Measurements from ENCODE around the gene TMEM100. TPM values are rescaled to one million over a fixed set of nuclear protein-coding genes. Genes with fewer than 3 reads are reported as not detected.

TMEM100 gene
- polyA plus RNA-seq, 3 donors: not detected

DNA sequence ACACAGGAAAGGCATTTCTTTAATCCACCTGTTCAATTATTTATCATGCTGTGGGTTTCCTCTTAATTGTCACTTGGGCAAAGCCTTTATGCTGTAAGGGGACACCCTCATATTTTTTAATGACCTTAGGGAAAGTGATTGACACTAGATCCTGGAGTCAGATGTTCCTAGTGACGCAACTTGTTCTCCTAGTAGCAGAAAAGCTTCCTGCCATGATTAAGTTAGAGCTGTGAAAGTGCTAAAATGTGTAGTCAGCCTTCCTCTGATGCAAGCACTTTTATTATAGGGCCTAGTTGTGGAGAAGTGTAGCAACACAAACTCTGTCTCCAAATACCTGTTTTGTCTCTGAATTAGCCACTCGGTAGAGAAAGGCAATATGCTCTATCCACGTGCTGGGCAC is 12.3 kb downstream of the TMEM100 start:
- DNase-seq: peak; percentile 45 to 66 (median 64)
- peak overlapping the region in 1 of 2 donors; percentile 52 for H3K27ac ChIP-seq (ENCODE audit: low read depth in 1 of 2, low read length in 2 of 2)
- intact Hi-C loops (cut with micrococcal nuclease): loop anchor here (10.0 kb wide), 1 partner anchor 66 kb away; no protein-coding TSS in a partner anchor
- H4K20me1 ChIP-seq (ENCODE audit: insufficient read depth, low read length): no peaks in the 10 kb centered on the region
- H3K36me3 ChIP-seq (replicated peaks in 1 of 2; ENCODE audit: control insufficient read depth in 1 of 2, insufficient read depth in 2 of 2, low read length in 2 of 2): no peaks in the 10 kb centered on the region
- H3K27me3 ChIP-seq (ENCODE audit: control insufficient read depth in 2 of 2, insufficient read depth in 2 of 2, low read length in 2 of 2): no peaks in the 10 kb centered on the region
- TF ChIP-seq CTCF (IDR thresholded peaks at IDR 0.05): no peak
- Mint-ChIP-seq H3K9me3 (peaks cover 0 to 2% (median 0%) of the 10 kb centered on the region in 7 donors), H3K4me3 (no peak overlapping the region), H3K36me3 (no peaks in the 10 kb centered on the region), H3K27me3 (ENCODE audit: low read depth in 3 of 3) (peaks cover 0 to 4% (median 0%) of the 10 kb centered on the region in 3 donors), H3K4me1 (peaks cover 17% of the 10 kb centered on the region), H3K27ac (peak overlapping the region in 6 of 7 donors; percentile 46 to 81 (median 60))
- H3K4me3 ChIP-seq (replicated peaks in 1 of 3; ENCODE audit: low read depth in 2 of 3, low read length in 3 of 3): no peak overlapping the region
- 34% methylated on average over 2 of the region's 3 CpGs for WGBS (ENCODE audit: insufficient coverage)
- no peak overlapping the region for H2AFZ ChIP-seq (ENCODE audit: insufficient read depth, low read depth, low read length, poor library complexity, severe bottlenecking)
- H3K4me1 ChIP-seq (ENCODE audit: control insufficient read depth in 1 of 2, insufficient read depth in 2 of 2, low read length in 2 of 2): peaks cover 21% of the 10 kb centered on the region in 2 donors
- H3K9me3 ChIP-seq (replicated peaks in 1 of 2; ENCODE audit: control insufficient read depth in 1 of 2, insufficient read depth in 1 of 2, low read length in 2 of 2): no peaks in the 10 kb centered on the region
- H3K79me2 ChIP-seq (ENCODE audit: insufficient read depth, low read length): no peaks in the 10 kb centered on the region
- no peak overlapping the region for H3K9ac ChIP-seq (ENCODE audit: insufficient read depth, low read length, poor library complexity, severe bottlenecking)
- no peak overlapping the region for H3K4me2 ChIP-seq (replicated peaks; ENCODE audit: extremely low read depth, low read length, poor library complexity, severe bottlenecking)

DNA sequence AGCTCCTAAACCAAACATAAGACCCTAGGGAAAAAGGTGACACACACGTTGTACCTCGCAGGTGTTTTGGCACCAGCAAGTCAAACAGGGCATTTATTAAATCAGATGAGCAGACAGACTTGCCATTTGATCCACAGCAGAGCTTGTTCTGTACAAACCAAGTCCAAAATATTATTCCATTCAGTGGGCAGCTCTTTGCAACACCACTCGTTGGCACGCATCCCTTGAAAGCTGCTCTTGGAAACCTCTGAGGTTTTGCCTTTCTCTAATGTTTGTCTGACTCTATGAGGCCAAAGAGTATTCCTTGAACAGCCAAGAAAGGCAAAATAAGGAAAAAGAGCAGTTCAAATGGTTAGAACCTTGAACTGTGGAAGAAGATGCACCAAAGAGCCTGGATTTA is 12.7 kb downstream of the TMEM100 start:
- no peak for TF ChIP-seq CTCF (IDR thresholded peaks at IDR 0.05)
- Histone ChIP-seq H3K9ac (ENCODE audit: insufficient read depth, low read length, poor library complexity, severe bottlenecking) (no peak overlapping the region), H2AFZ (ENCODE audit: insufficient read depth, low read depth, low read length, poor library complexity, severe bottlenecking) (no peak overlapping the region), H3K27me3 (ENCODE audit: control insufficient read depth in 2 of 2, insufficient read depth in 2 of 2, low read length in 2 of 2) (no peaks in the 10 kb centered on the region), H3K4me2 (replicated peaks; ENCODE audit: extremely low read depth, low read length, poor library complexity, severe bottlenecking) (no peak overlapping the region), H3K79me2 (ENCODE audit: insufficient read depth, low read length) (no peaks in the 10 kb centered on the region), H3K4me1 (ENCODE audit: control insufficient read depth in 1 of 2, insufficient read depth in 2 of 2, low read length in 2 of 2) (peaks cover 16 to 18% of the 10 kb centered on the region in 2 donors), H3K9me3 (replicated peaks in 1 of 2; ENCODE audit: control insufficient read depth in 1 of 2, insufficient read depth in 1 of 2, low read length in 2 of 2) (no peaks in the 10 kb centered on the region), H3K4me3 (replicated peaks in 1 of 3; ENCODE audit: low read depth in 2 of 3, low read length in 3 of 3) (no peak overlapping the region), H4K20me1 (ENCODE audit: insufficient read depth, low read length) (no peaks in the 10 kb centered on the region), H3K27ac (ENCODE audit: low read depth in 1 of 2, low read length in 2 of 2) (peak overlapping the region in 1 of 2 donors; percentile 52), H3K36me3 (replicated peaks in 1 of 2; ENCODE audit: control insufficient read depth in 1 of 2, insufficient read depth in 2 of 2, low read length in 2 of 2) (no peaks in the 10 kb centered on the region)
- H3K36me3 Mint-ChIP-seq: no peaks in the 10 kb centered on the region
- H3K4me3 Mint-ChIP-seq: no peak overlapping the region
- peaks cover 0 to 2% (median 0%) of the 10 kb centered on the region in 7 donors for H3K9me3 Mint-ChIP-seq
- WGBS (ENCODE audit: insufficient coverage): no CpG with 5 or more reads among the region's 4 CpGs
- peaks cover 0 to 4% (median 0%) of the 10 kb centered on the region in 3 donors for H3K27me3 Mint-ChIP-seq (ENCODE audit: low read depth in 3 of 3)
- intact Hi-C loops (cut with micrococcal nuclease): loop anchor here (10.0 kb wide), 1 partner anchor 65 kb away; no protein-coding TSS in a partner anchor
- no peak for DNase-seq
- peaks cover 13% of the 10 kb centered on the region for H3K4me1 Mint-ChIP-seq
- no peak overlapping the region for H3K27ac Mint-ChIP-seq

All from CD14-positive monocyte (primary cell).